ENCODE results near the gene LIPH.
"Not testable (repeated sequence)": the region's sequence is repeated elsewhere in the genome, so short reads cannot be mapped to it uniquely, and the experiment has no call there.

Gene LIPH

GRCh38 chr3:185474922-185475321 is 77.5 kb downstream of the LIPH start:
- H3K36me3 ChIP-seq (ENCODE audit: control insufficient read depth in 1 of 2, insufficient read depth in 2 of 2, low read depth in 1 of 2, low read length in 2 of 2), result peaks cover 11 to 37% of the 10 kb centered on the region in 2 experiments
- WGBS, result 100% methylated on average over 4 of the region's 6 CpGs
- not testable (repeated sequence) for H3K27ac ChIP-seq (ENCODE audit: low read length, poor library complexity, severe bottlenecking); H2BK5ac ChIP-seq (ENCODE audit: low read depth, low read length, poor library complexity, severe bottlenecking); H4K91ac ChIP-seq (ENCODE audit: low read length); H3K9me3 ChIP-seq (ENCODE audit: control insufficient read depth, low read length); H3K4me3 ChIP-seq (ENCODE audit: insufficient read depth in 1 of 2, low read depth in 1 of 2, low read length in 2 of 2); DNase-seq; H2AFZ ChIP-seq (ENCODE audit: low read depth, low read length); H3K27me3 ChIP-seq (ENCODE audit: control insufficient read depth in 1 of 2, insufficient read depth in 1 of 2, low read length in 2 of 2); H3K18ac ChIP-seq (ENCODE audit: low read depth in 1 of 2, low read length in 2 of 2); H2BK15ac ChIP-seq (ENCODE audit: low read depth, poor library complexity, severe bottlenecking); H3K23ac ChIP-seq (ENCODE audit: low read length in 2 of 2); H2BK120ac ChIP-seq (ENCODE audit: low read depth, low read length); H3K4me1 ChIP-seq (ENCODE audit: control insufficient read depth, insufficient read depth, low read depth, low read length); H3K4ac ChIP-seq (ENCODE audit: low read depth in 1 of 2, low read length in 2 of 2); H4K8ac ChIP-seq (ENCODE audit: low read length); H3K9ac ChIP-seq (ENCODE audit: low read length); H3K14ac ChIP-seq (ENCODE audit: low read length in 2 of 2); H3K79me1 ChIP-seq (replicated peaks; ENCODE audit: low read length, poor library complexity, severe bottlenecking); H3K4me2 ChIP-seq (ENCODE audit: low read length, poor library complexity, severe bottlenecking); H2AK5ac ChIP-seq (ENCODE audit: low read length, severe bottlenecking); H2BK12ac ChIP-seq (ENCODE audit: low read length in 2 of 2)

- Histone ChIP-seq H3K18ac (ENCODE audit: low read depth in 1 of 2, low read length in 2 of 2) (no peak overlapping the region), H2BK120ac (ENCODE audit: low read depth, low read length) (no peak overlapping the region), H3K4me2 (ENCODE audit: low read length, poor library complexity, severe bottlenecking) (no peak overlapping the region), H3K79me1 (replicated peaks; ENCODE audit: low read length, poor library complexity, severe bottlenecking) (no peaks in the 10 kb centered on the region), H3K4me1 (ENCODE audit: control insufficient read depth, insufficient read depth, low read depth, low read length) (no peaks in the 10 kb centered on the region), H2BK5ac (ENCODE audit: low read depth, low read length, poor library complexity, severe bottlenecking) (no peak overlapping the region), H2BK15ac (ENCODE audit: low read depth, poor library complexity, severe bottlenecking) (no peak overlapping the region), H4K91ac (ENCODE audit: low read length) (no peak overlapping the region), H2AK5ac (ENCODE audit: low read length, severe bottlenecking) (no peak overlapping the region), H4K8ac (ENCODE audit: low read length) (no peak overlapping the region), H3K9ac (ENCODE audit: low read length) (no peak overlapping the region), H3K27ac (ENCODE audit: low read length, poor library complexity, severe bottlenecking) (no peak overlapping the region), H2BK12ac (ENCODE audit: low read length in 2 of 2) (no peak overlapping the region), H3K14ac (ENCODE audit: low read length in 2 of 2) (no peak overlapping the region), H2AFZ (ENCODE audit: low read depth, low read length) (no peak overlapping the region), H3K4ac (ENCODE audit: low read depth in 1 of 2, low read length in 2 of 2) (no peak overlapping the region), H3K4me3 (ENCODE audit: insufficient read depth in 1 of 2, low read depth in 1 of 2, low read length in 2 of 2) (no peak overlapping the region), H3K23ac (ENCODE audit: low read length in 2 of 2) (no peak overlapping the region), H3K27me3 (ENCODE audit: control insufficient read depth in 1 of 2, insufficient read depth in 1 of 2, low read length in 2 of 2) (no peaks in the 10 kb centered on the region), H3K36me3 (ENCODE audit: control insufficient read depth in 1 of 2, insufficient read depth in 2 of 2, low read depth in 1 of 2, low read length in 2 of 2) (peaks cover 8 to 37% of the 10 kb centered on the region in 2 experiments), H3K9me3 (ENCODE audit: control insufficient read depth, low read length) (peaks cover 5% of the 10 kb centered on the region)
- 93% methylated on average over 12 of the region's 15 CpGs for WGBS
- DNase-seq, result no peak
Measured at GRCh38 chr3:185473290-185473815, 79.0 kb downstream of the LIPH start.

- Histone ChIP-seq H3K9me3 (ENCODE audit: control insufficient read depth, low read length) (no peaks in the 10 kb centered on the region), H3K9ac (ENCODE audit: low read length) (no peak overlapping the region), H3K4me1 (ENCODE audit: control insufficient read depth, insufficient read depth, low read depth, low read length) (no peaks in the 10 kb centered on the region), H3K27ac (ENCODE audit: low read length, poor library complexity, severe bottlenecking) (no peak overlapping the region), H3K4me2 (ENCODE audit: low read length, poor library complexity, severe bottlenecking) (no peak overlapping the region), H2BK5ac (ENCODE audit: low read depth, low read length, poor library complexity, severe bottlenecking) (no peak overlapping the region), H2BK120ac (ENCODE audit: low read depth, low read length) (no peak overlapping the region), H3K27me3 (ENCODE audit: control insufficient read depth in 1 of 2, insufficient read depth in 1 of 2, low read length in 2 of 2) (no peaks in the 10 kb centered on the region), H2AK5ac (ENCODE audit: low read length, severe bottlenecking) (no peak overlapping the region), H3K36me3 (ENCODE audit: control insufficient read depth in 1 of 2, insufficient read depth in 2 of 2, low read depth in 1 of 2, low read length in 2 of 2) (peaks cover 11 to 45% of the 10 kb centered on the region in 2 experiments), H3K79me1 (replicated peaks; ENCODE audit: low read length, poor library complexity, severe bottlenecking) (no peaks in the 10 kb centered on the region), H3K14ac (ENCODE audit: low read length in 2 of 2) (no peak overlapping the region), H3K23ac (ENCODE audit: low read length in 2 of 2) (no peak overlapping the region), H3K4me3 (ENCODE audit: insufficient read depth in 1 of 2, low read depth in 1 of 2, low read length in 2 of 2) (no peak overlapping the region), H2BK15ac (ENCODE audit: low read depth, poor library complexity, severe bottlenecking) (no peak overlapping the region), H2BK12ac (ENCODE audit: low read length in 2 of 2) (no peak overlapping the region), H3K18ac (ENCODE audit: low read depth in 1 of 2, low read length in 2 of 2) (no peak overlapping the region), H3K4ac (ENCODE audit: low read depth in 1 of 2, low read length in 2 of 2) (no peak overlapping the region), H2AFZ (ENCODE audit: low read depth, low read length) (no peak overlapping the region), H4K8ac (ENCODE audit: low read length) (no peak overlapping the region), H4K91ac (ENCODE audit: low read length) (no peak overlapping the region)
- WGBS, result 70% methylated on average over 3 of the region's 3 CpGs
- DNase-seq, result no peak
Measured at GRCh38 chr3:185470323-185470722, 82.1 kb downstream of the LIPH start.

- Histone ChIP-seq H3K4ac (ENCODE audit: low read depth in 1 of 2, low read length in 2 of 2) (no peak overlapping the region), H3K9ac (ENCODE audit: low read length) (no peak overlapping the region), H3K23ac (ENCODE audit: low read length in 2 of 2) (no peak overlapping the region), H3K14ac (ENCODE audit: low read length in 2 of 2) (no peak overlapping the region), H2BK12ac (ENCODE audit: low read length in 2 of 2) (no peak overlapping the region), H3K36me3 (ENCODE audit: control insufficient read depth in 1 of 2, insufficient read depth in 2 of 2, low read depth in 1 of 2, low read length in 2 of 2) (peaks cover 11 to 45% of the 10 kb centered on the region in 2 experiments), H3K79me1 (replicated peaks; ENCODE audit: low read length, poor library complexity, severe bottlenecking) (no peaks in the 10 kb centered on the region), H2AFZ (ENCODE audit: low read depth, low read length) (no peak overlapping the region), H2BK15ac (ENCODE audit: low read depth, poor library complexity, severe bottlenecking) (no peak overlapping the region), H2AK5ac (ENCODE audit: low read length, severe bottlenecking) (no peak overlapping the region), H2BK120ac (ENCODE audit: low read depth, low read length) (no peak overlapping the region), H3K27me3 (ENCODE audit: control insufficient read depth in 1 of 2, insufficient read depth in 1 of 2, low read length in 2 of 2) (no peaks in the 10 kb centered on the region), H3K4me3 (ENCODE audit: insufficient read depth in 1 of 2, low read depth in 1 of 2, low read length in 2 of 2) (no peak overlapping the region), H4K8ac (ENCODE audit: low read length) (no peak overlapping the region), H4K91ac (ENCODE audit: low read length) (no peak overlapping the region), H3K4me1 (ENCODE audit: control insufficient read depth, insufficient read depth, low read depth, low read length) (no peaks in the 10 kb centered on the region), H3K27ac (ENCODE audit: low read length, poor library complexity, severe bottlenecking) (no peak overlapping the region), H3K18ac (ENCODE audit: low read depth in 1 of 2, low read length in 2 of 2) (no peak overlapping the region), H3K9me3 (ENCODE audit: control insufficient read depth, low read length) (no peaks in the 10 kb centered on the region), H3K4me2 (ENCODE audit: low read length, poor library complexity, severe bottlenecking) (no peak overlapping the region), H2BK5ac (ENCODE audit: low read depth, low read length, poor library complexity, severe bottlenecking) (no peak overlapping the region)
- 84% methylated on average over 3 of the region's 3 CpGs for WGBS
- no peak for DNase-seq
Measured at GRCh38 chr3:185469542-185469941, 82.8 kb downstream of the LIPH start.
